NCI-H2196 treated with DMSO at 0.1 percent for 48 hours (cell line): Measurements from ENCODE around the gene SRBD1.
A peak's percentile ranks its signal among the peaks of the same experiment; 100 is the strongest.

Source experiments
- DNase-seq: peaks from one replicate; lab custom pipeline; 2025; ENCODE audit not compliant: unreplicated experiment; lab: John Stamatoyannopoulos, UW

The SRBD1 gene

GRCh38 chr2:45551862-45552261 lies 59.2 kb downstream of the SRBD1 start:
- no peak for DNase-seq

DNA sequence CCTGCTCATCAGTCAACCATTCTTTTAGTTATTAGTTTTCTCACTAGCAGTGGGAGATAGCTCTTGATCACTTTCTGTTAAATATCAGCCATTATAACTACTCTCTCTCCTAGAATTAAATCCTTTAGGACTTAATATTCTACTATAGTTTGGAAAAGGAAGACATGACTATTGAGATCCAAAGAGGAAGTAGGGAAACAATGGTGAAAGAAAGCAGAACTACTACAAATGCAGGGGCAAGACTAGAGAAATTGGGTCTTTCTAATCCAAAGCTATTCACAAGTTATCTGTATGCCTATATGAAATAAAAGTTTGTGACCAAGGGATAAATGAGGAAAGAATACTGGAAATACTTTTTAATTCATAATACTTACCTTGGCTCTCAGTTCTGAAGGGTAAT lies 65.1 kb downstream of the SRBD1 start:
- DNase-seq = no peak

GRCh38 chr2:45543257-45543656 lies 67.8 kb downstream of the SRBD1 start:
- no peak for DNase-seq

GRCh38 chr2:45542013-45542412 lies 69.1 kb downstream of the SRBD1 start:
- DNase-seq = no peak

DNA sequence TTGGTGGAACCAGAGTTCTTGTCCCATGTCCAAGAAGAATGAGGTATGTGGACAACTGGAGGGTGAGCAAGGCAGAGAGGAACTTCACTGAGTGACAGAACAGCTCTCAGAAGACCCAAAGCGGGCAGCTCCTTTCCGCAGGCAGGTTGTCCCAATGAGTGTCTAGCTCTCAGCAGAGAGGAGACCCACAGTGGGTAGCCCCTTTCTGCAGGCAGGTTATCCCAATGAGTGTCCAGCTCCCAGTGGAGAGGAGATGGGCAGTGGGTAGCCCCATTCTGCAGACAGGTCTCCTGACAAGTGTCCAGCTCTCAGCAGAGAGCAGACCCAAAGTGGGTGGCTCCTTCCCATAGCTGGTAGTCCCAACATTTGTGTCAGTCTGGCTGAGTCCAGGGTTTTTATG lies 69.6 kb downstream of the SRBD1 start:
- no peak for DNase-seq

DNA sequence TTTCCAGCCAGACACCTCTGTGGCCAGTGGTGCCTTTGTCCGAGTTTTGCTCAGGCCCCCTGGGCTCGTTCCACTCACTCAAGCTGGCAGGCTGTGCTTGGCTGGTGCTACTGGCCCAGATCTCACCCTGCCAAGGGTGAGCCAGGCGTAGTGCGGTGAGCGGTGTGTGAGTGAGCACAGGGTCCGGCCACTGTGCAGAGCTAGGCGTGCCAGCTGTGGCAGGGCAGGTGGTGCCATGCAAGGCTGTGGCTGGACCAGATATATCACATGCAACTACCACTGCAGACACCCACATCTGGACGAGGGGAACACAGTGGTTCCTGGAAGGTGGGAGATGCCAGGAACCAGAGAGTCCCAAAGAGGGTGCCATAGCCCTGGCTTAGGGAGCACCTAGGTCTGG lies 70.1 kb downstream of the SRBD1 start:
- no peak for DNase-seq

DNA sequence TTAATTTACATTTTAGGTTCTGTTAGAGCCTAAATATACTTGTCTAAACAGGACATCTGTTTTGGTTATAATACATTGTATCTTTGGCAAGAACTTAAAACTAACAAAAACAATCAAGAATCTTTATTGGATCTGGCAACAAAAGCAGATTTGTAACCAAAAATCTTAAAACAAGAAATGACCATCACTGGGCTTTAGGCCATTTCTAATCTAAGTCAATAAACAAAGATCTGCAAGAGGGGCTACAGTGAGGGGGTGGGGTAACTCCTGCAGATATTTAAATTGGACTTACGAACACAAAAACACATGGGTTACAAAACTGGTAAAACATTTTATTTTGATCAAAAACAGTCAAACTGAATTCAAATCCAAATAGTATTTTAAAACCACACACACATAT lies 77.3 kb downstream of the SRBD1 start:
- no peak for DNase-seq

GRCh38 chr2:45532181-45532580 lies 78.9 kb downstream of the SRBD1 start:
- DNase-seq = no peak

GRCh38 chr2:45524016-45524415 lies 87.1 kb downstream of the SRBD1 start:
- DNase-seq = no peak

DNA sequence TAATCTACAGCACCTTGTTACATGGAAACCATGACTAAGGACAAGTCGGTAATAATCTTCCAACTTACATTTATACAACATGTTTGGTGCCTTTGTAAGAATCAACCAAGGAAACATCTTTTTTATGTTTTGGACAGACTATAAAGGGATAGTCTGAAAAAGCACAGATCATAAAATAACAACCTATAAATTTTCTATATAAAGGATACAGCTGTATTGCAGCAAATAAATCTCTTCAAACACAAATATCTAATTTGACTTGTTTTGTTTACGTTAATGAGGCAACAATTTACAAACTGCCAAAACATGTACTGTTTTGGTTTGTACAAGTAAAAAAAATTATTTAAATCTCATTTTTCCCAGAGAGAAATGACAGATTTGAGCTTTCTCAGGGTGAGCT lies 92.5 kb downstream of the SRBD1 start:
- no peak for DNase-seq

GRCh38 chr2:45510701-45511420 lies 100.2 kb downstream of the SRBD1 start:
- no peak for DNase-seq

GRCh38 chr2:45506756-45507155 lies 104.3 kb downstream of the SRBD1 start:
- no peak for DNase-seq

- no peak for DNase-seq
Measured at GRCh38 chr2:45505138-45505537, 105.9 kb downstream of the SRBD1 start.

GRCh38 chr2:45498661-45499550 lies 112.2 kb downstream of the SRBD1 start:
- no peak for DNase-seq

GRCh38 chr2:45497355-45497754 lies 113.7 kb downstream of the SRBD1 start:
- DNase-seq = no peak

DNA sequence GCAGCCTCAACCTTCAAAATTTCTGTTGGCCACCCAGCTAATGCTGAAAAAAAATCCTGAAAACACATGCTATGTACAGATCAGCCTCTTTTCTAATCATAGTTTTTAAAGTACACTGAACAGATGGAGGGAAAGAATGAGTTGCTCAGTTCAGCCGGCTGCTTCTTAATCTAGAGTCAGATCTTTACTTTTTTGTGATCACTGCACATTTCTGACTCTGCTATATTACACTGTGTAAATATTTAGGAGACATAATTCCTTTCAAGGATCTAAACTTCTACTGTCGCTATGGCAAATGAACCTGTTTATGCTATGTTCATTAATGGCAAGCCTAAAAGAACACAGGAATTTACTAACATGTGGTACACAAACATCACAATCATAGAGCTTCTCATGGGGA lies 114.2 kb downstream of the SRBD1 start:
- DNase-seq = no peak

- DNase-seq = no peak
Measured at GRCh38 chr2:45494978-45495293, 116.1 kb downstream of the SRBD1 start.

DNA sequence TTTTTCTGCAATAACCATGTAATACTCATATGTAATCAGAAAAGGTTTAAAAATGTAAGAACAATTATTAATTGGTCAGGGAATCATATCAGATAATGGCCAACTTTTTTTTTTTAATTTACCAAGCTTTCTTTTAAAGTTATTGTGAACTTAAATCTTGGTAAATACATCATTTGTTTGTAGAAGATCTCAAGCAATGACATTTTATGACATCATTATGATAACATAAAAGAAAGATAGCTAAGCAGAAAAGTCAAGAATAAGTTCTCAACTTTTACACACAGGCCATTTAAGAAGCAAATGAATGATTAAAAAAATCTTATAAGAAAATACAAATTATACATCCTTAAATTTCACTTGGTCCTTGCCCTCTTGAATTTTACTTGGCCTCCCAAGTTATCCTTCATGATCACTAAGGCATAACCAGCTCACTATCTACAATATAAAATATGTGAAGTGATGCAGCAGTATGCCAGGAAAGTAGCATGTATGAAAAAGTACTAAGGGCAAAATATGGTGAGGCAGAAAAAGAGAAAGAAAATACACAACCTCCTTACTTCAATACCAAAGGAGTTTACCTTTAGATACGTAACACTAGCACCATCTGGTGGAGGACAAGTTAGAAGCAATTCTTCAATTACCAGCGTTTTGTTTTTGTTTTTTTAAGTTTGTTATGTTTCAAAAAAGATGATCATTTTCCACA lies 116.6 kb downstream of the SRBD1 start:
- DNase-seq = peak; percentile 73

GRCh38 chr2:45484965-45485364 lies 126.1 kb downstream of the SRBD1 start:
- DNase-seq = no peak

GRCh38 chr2:45483997-45484396 lies 127.1 kb downstream of the SRBD1 start:
- DNase-seq = no peak

GRCh38 chr2:45477546-45477945 lies 133.5 kb downstream of the SRBD1 start:
- no peak for DNase-seq

- DNase-seq = no peak
Measured at GRCh38 chr2:45470531-45470930, 140.5 kb downstream of the SRBD1 start.
